Left colon (tissue), 2 donors: Measurements from ENCODE around the gene SENP2. TPM values are rescaled to one million over a fixed set of nuclear protein-coding genes. Genes with fewer than 3 reads are reported as not detected.
"Not testable (repeated sequence)": the region's sequence is repeated elsewhere in the genome, so short reads cannot be mapped to it uniquely, and the experiment has no call there.

Source experiments
- ATAC-seq: fragments of 200-7000 bp; cut with Tn5 transposase; one replicate; pipeline ENCODE4 v1.9.1; 2020; ENCODE audit warnings: mild to moderate bottlenecking, moderate library complexity
- DNase-seq, 2 donors: peaks; one replicate each; pipeline ENCODE4 v3.0.0-alpha.2; 2020
- intact Hi-C, 2 donors: fragments of 100-400 bp; cut with DNase I in 1 of 2; cut with micrococcal nuclease in 1 of 2; formaldehyde crosslinking; loops; one replicate each; pipeline versions ENCODE4 v1.11.2 to v1.14.0; 2022; cut with DNase I, micrococcal nuclease
- total RNA-seq, 2 donors: library from RNA; stranded (reverse); fragmentation: NEBNext Ultra II Directional; extraction: Animal tissue kit (Norgen Biotek cat#: 25700); gene quantifications; one replicate each; pipeline ENCODE4 v1.2.1, GENCODE V29; 2021
- donor health status: DM: no; HTN: no; CAD: no.
- donor health status: DM: yes; HTN: yes; CAD: no.

SENP2 gene
- total RNA-seq, 2 donors from 2014 or later = 28.7 to 36.5 TPM

- ATAC-seq (no peak), DNase-seq (no peak)
- intact Hi-C loops = no loop called here
Measured at GRCh38 chr3:185582871-185583270, 3.2 kb upstream of the SENP2 start.

DNA sequence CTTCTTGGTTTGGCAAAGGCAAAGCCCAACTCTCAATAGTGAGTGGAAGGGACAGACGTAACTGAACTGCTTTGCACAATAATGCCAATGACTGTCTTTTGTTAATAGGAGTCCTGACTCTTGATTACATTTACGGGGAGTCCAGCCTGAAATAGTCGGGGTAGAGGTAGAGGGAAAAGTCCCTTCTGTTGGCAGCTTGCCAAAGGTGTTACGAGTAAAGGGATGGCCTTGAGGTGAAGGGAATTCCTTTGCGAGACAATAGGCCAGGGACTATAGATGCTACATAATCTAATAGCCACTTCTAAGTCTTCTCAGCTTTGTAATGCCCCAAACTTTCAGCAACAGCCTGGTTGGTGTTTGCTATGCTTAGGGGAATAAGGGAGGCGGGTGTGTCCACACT is 2.2 kb upstream of the SENP2 start:
- intact Hi-C loops = no loop called here
- DNase-seq = no peak
- no peak for ATAC-seq

DNA sequence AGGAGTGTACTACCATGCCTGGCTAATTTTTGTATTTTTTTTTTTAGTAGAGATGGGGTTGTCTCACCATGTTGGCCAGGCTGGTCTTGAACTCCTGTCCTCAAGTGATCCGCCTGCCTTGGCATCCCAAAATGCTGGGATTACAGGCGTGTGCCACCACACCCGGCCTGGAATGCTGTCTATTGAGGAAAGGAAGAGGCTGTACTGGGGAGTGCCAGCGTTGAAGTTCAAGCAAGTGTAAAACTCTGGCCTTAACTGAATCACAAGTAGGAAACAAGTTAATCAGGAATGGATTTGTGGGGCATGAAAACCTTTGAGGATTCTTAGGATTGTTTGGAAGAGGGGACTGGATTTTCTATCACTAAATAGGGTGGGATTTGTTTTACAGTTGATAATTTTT is 1.4 kb upstream of the SENP2 start:
- DNase-seq (no peak), ATAC-seq (peak; percentile 16)
- intact Hi-C loops = no loop called here

DNA sequence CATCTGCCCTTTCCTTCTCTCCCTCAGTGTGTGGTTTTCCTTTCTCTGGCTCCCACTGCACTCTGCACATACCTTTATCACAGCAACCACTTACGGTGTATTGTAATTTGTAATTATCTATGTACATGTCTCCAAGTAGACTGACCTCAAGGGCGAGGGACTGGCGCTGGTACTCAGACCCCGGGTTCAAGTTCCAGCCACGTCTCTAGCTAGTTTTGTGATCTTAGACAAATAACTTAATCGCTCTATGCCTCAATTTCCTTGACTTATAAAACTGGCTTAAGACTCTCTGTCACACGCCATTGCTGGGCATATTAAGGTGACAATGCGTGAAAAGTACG is 607 bp upstream of the SENP2 start:
- peak in 1 of 2 donors; percentile 37 for DNase-seq
- ATAC-seq = peak; percentile 30
- intact Hi-C loops = no loop called here

GRCh38 chr3:185586686-185587039 is 568 bp downstream of the SENP2 start:
- ATAC-seq = no peak
- DNase-seq = no peak
- intact Hi-C loops = no loop called here

DNA sequence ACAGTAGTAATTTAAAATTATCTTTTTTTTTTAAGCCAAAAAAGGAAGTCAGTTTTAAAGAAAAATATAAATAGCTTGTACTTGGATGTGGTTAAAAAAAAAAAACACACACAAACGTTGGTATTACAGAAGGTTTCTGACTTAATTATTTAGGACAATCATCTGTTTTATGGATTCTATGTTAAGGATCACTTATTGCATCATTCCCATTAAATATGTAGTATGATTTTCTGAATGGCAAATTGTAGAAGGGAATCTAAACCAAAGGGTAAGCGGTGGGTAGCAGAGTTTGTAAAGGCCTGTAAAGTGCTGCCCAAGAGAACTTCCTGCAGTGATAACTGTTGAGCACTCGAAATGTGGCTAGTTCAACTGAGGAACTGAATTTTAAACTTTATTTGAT is 8.0 kb downstream of the SENP2 start:
- DNase-seq = no peak
- intact Hi-C loops = no loop called here
- ATAC-seq = no peak

DNA sequence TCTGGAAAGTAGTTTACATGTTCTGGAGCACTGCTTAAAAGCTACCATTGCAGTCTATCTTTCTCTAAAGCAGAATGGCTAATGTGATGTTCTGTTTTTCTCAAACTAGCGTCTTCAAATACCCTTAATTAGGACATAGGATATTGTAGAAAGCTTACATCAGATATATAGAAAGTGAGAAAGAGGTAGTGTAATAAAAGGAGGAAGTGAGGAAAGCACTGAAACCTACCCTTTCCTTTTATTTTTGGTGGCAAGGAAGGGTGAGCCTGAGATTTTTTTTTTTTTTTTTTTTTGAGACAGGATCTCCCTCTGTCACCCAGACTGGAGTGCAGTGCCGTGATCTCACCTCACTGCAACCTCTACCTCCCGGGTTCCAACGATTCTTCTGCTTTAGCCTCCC is 9.4 kb downstream of the SENP2 start:
- intact Hi-C loops = no loop called here
- ATAC-seq = no peak

GRCh38 chr3:185605566-185605965 is 19.5 kb downstream of the SENP2 start:
- DNase-seq = no peak
- no peak for ATAC-seq
- intact Hi-C loops = no loop called here

More for the DNA sequence above, 9.4 kb downstream of the SENP2 start:
- no peak for DNase-seq

DNA sequence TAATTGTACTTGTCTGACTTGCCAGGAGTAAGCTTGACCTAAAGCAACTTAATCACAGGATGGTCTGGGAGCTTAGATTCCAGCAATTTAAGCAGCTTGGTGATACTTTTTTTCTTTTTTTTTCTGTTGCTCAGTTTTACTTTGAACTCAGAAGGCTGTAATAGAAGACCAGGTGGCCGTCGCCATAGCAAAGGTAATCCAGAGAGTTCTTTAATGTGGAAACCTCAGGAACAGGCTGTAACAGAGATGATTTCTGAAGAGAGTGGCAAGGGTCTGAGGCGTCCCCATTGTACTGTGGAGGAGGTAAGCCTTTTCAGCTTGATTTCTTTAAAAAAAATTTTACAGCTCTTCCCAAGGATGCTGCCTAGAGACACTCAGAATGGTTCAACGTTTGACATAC is 20.1 kb downstream of the SENP2 start:
- DNase-seq (no peak), ATAC-seq (no peak)
- intact Hi-C loops = no loop called here

DNA sequence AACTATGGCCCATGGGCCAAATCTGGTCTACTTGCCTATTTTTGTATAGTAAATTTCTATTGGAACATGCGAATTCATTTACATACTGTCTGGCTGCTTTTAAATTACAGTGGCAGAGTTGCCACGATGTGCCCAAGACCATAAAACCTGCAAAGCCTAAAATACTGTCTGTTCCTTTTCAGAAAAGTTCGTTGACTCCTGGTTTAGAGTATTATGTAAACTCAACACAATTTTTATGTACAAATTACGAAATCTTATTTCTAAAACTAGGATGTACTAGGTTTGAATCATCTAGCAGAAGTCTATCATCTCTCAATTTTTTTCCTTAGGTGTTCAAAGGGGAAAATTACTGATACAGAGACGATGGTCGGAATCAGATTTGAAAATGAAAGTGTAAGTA is 26.9 kb downstream of the SENP2 start:
- ATAC-seq (no peak), DNase-seq (no peak)
- intact Hi-C loops = no loop called here

- no peak for DNase-seq
- intact Hi-C loops = no loop called here
- no peak for ATAC-seq
Measured at GRCh38 chr3:185623939-185624665, 38.0 kb downstream of the SENP2 start.

- DNase-seq (no peak), ATAC-seq (no peak)
- intact Hi-C loops = no loop called here
Measured at GRCh38 chr3:185625784-185626183, 39.7 kb downstream of the SENP2 start.

- ATAC-seq (peak; percentile 55), DNase-seq (peak in 1 of 2 donors; percentile 36)
- intact Hi-C loops = no loop called here
Measured at GRCh38 chr3:185629554-185630181, 43.6 kb downstream of the SENP2 start.

GRCh38 chr3:185630182-185630622 is 44.1 kb downstream of the SENP2 start:
- ATAC-seq (peak; percentile 89), DNase-seq (peak; percentile 55 to 69)
- intact Hi-C loops = no loop called here

DNA sequence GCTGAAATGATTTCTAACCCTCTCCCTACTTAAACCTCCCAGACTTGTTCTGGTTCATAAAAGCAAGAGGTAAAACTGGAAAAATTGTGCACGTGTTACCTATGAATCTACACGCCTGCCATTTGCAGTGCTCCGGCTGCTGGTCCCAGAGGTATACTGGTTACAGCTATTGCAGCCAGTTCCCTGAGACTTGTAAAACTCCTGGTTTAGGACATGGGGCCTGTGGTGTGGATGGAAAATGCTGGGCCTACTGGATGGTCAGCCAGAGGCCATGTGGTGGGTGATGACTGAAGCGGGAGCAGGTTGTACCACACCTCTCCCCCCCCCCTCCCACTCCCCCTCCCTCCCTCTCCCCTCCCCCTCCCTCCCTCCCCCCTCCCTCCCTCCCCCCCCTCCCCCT is 45.0 kb downstream of the SENP2 start:
- DNase-seq (no peak), ATAC-seq (no peak)
- intact Hi-C loops = no loop called here

DNA sequence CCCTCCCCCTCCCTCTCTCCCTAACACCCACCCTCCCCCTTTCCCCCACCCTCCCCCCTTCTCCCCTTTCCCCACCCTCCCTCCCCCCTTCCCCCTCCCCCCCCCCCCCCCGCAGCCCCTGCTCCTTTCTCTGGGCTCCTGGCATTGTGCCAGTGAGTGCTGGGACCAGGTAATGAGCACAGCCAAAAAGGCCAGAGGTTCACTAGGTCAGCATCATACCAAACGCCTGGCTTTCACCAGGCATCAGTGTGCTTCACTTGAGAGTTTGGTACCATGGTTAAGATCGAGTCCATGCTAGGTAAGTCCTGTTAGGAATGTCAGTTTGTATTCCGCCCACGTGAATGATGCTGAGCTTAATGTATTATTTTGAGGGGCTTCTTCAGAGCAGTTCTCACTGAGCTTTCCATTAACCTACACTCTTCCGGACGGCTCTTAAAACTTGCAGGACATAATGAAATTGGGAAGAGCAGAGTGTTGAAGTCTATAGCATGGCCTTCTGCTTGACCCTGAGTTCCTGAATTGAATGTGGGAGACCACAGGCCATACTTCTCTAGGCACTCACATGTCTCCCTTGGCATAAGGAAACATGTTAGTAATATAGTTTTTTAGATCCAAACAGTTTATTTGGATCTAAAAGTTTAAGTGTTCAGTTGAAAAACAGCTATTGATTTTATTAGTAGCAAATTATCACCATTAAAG is 45.6 kb downstream of the SENP2 start:
- intact Hi-C loops = no loop called here
- ATAC-seq (no peak), DNase-seq (no peak)

DNA sequence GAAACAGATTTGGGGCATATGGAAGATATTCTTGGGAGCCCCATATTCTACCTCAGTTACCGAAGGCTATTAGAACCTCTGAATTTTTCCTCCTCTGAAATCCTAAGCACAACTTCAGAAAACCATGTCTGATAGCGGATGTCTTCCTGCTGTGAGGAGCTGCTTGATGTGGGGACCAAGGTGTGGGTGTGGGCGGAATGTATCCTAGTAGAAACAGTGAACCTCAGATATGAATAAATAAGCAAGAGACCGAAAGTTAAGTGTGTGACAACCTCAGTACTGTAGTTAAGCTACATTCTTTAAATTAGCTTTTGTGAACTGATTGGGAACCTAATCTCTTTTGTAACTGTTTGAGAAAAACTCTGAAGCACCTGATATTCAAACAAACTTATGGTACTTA is 46.9 kb downstream of the SENP2 start:
- intact Hi-C loops = no loop called here
- ATAC-seq (no peak), DNase-seq (no peak)

GRCh38 chr3:185637388-185637787 is 51.3 kb downstream of the SENP2 start:
- ATAC-seq (no peak), DNase-seq (no peak)
- intact Hi-C loops = no loop called here

- intact Hi-C loops = not testable (repeated sequence)
Measured at GRCh38 chr3:185638651-185639050, 52.6 kb downstream of the SENP2 start.

GRCh38 chr3:185639632-185640206 is 53.6 kb downstream of the SENP2 start:
- no peak for DNase-seq
- intact Hi-C loops = no loop called here
- ATAC-seq = no peak

More at GRCh38 chr3:185638651-185639050, 52.6 kb downstream of the SENP2 start:
- not testable (repeated sequence) for ATAC-seq, DNase-seq
